SK-N-MC (cell line): Measurements from ENCODE around the gene DGKE.

Source experiments
- DNase-seq: peaks from one replicate; pipeline ENCODE4 v3.0.0-alpha.2; 2011; ENCODE audit warnings: low read depth, low spot score
- H3K27ac ChIP-seq: fragments of 200-600 bp; sonication (generic); 2 replicates; pipeline ENCODE4 v1.5.1; 2016; ENCODE audit warnings: mixed run types
- H3K36me3 ChIP-seq: fragments of 200-600 bp; sonication (generic); 2 replicates; pipeline ENCODE4 v1.6.1; 2017; ENCODE audit warnings: antibody characterized with exemption, low read length, mixed read lengths; ENCODE audit not compliant: insufficient read depth
- H3K4me3 ChIP-seq: fragments of 200-600 bp; sonication (generic); 2 replicates; pipeline ENCODE4 v1.5.1; 2016
- H3K9ac ChIP-seq: fragments of 200-600 bp; sonication (generic); 2 replicates; pipeline ENCODE4 v1.8.0; 2017; ENCODE audit warnings: mixed run types, mixed read lengths; ENCODE audit not compliant: insufficient read length
- H3K9me3 ChIP-seq: fragments of 200-600 bp; sonication (generic); 2 replicates; pipeline ENCODE4 v1.6.1; 2017; ENCODE audit warnings: low read depth, mild to moderate bottlenecking, antibody characterized with exemption, low read length, moderate library complexity, mixed read lengths
- EZH2 ChIP-seq: fragments of 200-600 bp; sonication (generic); IDR thresholded peaks from one replicate; pipeline ENCODE4 v1.6.1; 2017; ENCODE audit warnings: antibody characterized with exemption
- FOXP2 ChIP-seq: optimal IDR thresholded peaks from 2 replicates; pipeline ENCODE3; 2011; ENCODE audit warnings: mild to moderate bottlenecking, moderate library complexity; ENCODE audit not compliant: insufficient read depth; ENCODE audit errors: extremely low read length, control extremely low read depth
- POLR2AphosphoS5 ChIP-seq: IDR thresholded peaks from 2 replicates; pipeline ENCODE4 v1.6.1; 2012; ENCODE audit warnings: mild to moderate bottlenecking, low read depth, low read length, borderline replicate concordance

The DGKE gene

GRCh38 chr17:56833809-56834379 is at the start of gene DGKE, which contains the start of gene C17orf67:
DGKE (plus strand) TSS chr17:56834151; CDS start chr17:56834796, 645 bp downstream.
C17orf67 (minus strand) TSS chr17:56833920; CDS start chr17:56815810, 18,110 bp downstream.
- no peak within 1 kb of the TSS for H3K27ac ChIP-seq
- TF ChIP-seq POLR2AphosphoS5: peak; percentile 58; the same call in 1 of the 2 replicates
- TF ChIP-seq EZH2: no peak
- peak; percentile 59 for DNase-seq
- no peaks in the 10 kb centered on the region for H3K9me3 ChIP-seq
- H3K4me3 ChIP-seq: peak within 1 kb of the TSS; percentile 93
- H3K36me3 ChIP-seq: 0 out of 2 replicates have a peak, but pooled peaks cover 5% of the 10 kb centered on the region
- peak within 1 kb of the TSS; percentile 80 for H3K9ac ChIP-seq

- no peak for DNase-seq
- Histone ChIP-seq H3K9me3 (no peaks in the 10 kb centered on the region), H3K4me3 (no peak overlapping the region), H3K27ac (no peak overlapping the region), H3K36me3 (no peaks in the 10 kb centered on the region), H3K9ac (no peak overlapping the region)
- no peak for TF ChIP-seq FOXP2
- TF ChIP-seq POLR2AphosphoS5: no peak
- no peak for TF ChIP-seq EZH2
These were observed 48.5 kb upstream of the DGKE start for GRCh38 chr17:56785405-56785804.

- Histone ChIP-seq H3K9ac (no peak overlapping the region), H3K4me3 (no peak overlapping the region), H3K27ac (no peak overlapping the region), H3K9me3 (no peaks in the 10 kb centered on the region), H3K36me3 (no peaks in the 10 kb centered on the region)
- no peak for TF ChIP-seq FOXP2
- no peak for TF ChIP-seq POLR2AphosphoS5
- no peak for DNase-seq
These were observed 47.8 kb upstream of the DGKE start for GRCh38 chr17:56785997-56786680.

- Histone ChIP-seq H3K36me3 (no peaks in the 10 kb centered on the region), H3K9me3 (no peaks in the 10 kb centered on the region), H3K27ac (no peak overlapping the region), H3K4me3 (no peak overlapping the region), H3K9ac (no peak overlapping the region)
- no peak for DNase-seq
- TF ChIP-seq POLR2AphosphoS5 (no peak), FOXP2 (no peak), EZH2 (no peak)
These were observed 46.9 kb upstream of the DGKE start for GRCh38 chr17:56786989-56787482.

DNA sequence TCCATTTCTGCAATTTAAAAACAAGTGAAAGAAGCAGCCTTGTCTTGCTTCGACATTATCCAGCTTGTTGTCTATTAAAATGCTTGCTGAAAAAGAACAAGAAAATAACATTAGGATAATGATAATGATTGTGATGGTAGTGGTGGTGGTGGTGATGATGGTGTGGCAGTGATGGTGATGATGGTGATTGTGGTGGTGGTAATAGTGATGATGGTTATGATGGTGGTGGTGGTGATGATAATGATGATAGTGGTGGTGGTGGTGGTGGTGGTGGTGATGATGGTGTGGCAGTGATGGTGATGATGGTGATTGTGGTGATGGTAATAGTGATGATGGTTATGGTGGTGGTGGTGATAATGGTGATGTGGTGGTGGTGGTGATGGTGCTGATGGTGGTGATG is 41.7 kb upstream of the DGKE start:
- Histone ChIP-seq H3K4me3 (no peak overlapping the region), H3K27ac (no peak overlapping the region), H3K9me3 (no peaks in the 10 kb centered on the region)

GRCh38 chr17:56793531-56793930 is 40.4 kb upstream of the DGKE start:
- TF ChIP-seq FOXP2 (no peak), POLR2AphosphoS5 (no peak), EZH2 (no peak)
- H3K36me3 ChIP-seq: no peaks in the 10 kb centered on the region
- no peak overlapping the region for H3K9ac ChIP-seq
- DNase-seq: no peak
- H3K4me3 ChIP-seq: no peak overlapping the region
- no peak overlapping the region for H3K27ac ChIP-seq
- no peaks in the 10 kb centered on the region for H3K9me3 ChIP-seq

More for the DNA sequence above, 41.7 kb upstream of the DGKE start:
- no peak overlapping the region for H3K9ac ChIP-seq
- no peak for DNase-seq
- no peaks in the 10 kb centered on the region for H3K36me3 ChIP-seq
- TF ChIP-seq POLR2AphosphoS5 (no peak), FOXP2 (no peak), EZH2 (no peak)

GRCh38 chr17:56793957-56794356 is 40.0 kb upstream of the DGKE start:
- Histone ChIP-seq H3K4me3 (no peak overlapping the region), H3K9ac (no peak overlapping the region), H3K9me3 (no peaks in the 10 kb centered on the region), H3K36me3 (no peaks in the 10 kb centered on the region), H3K27ac (no peak overlapping the region)
- no peak for DNase-seq
- TF ChIP-seq EZH2 (no peak), FOXP2 (no peak), POLR2AphosphoS5 (no peak)

DNA sequence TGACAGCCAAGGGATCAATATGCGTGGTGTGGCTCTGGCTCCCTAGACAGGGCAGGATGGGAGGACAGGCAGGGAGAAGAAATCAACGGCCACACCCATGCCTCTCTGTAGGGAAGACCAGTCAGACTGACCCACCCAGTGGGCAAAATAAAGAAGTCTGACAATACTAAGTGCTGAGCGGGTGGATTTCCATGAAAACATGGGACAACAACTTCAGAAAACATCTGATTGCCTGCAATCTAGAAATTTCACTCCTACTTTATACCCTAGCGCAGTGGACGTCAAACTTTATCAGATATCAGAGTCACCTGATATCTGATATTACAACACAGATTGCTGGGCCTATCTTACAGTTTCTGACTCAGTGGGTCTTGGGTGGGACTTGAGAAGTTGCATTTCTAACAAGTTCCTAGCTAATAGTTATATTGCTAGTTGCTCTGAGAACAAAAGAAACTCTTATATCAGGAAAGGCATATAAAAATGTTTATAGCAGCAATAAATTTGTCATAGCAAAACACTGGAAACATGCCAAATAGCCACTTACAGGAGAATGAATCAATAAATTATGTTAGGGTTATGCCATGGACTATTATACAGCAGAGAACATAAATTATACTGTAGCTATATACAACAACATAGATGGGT is 38.6 kb upstream of the DGKE start:
- Histone ChIP-seq H3K27ac (no peak overlapping the region), H3K9ac (no peak overlapping the region), H3K36me3 (no peaks in the 10 kb centered on the region), H3K9me3 (no peaks in the 10 kb centered on the region), H3K4me3 (no peak overlapping the region)
- DNase-seq: no peak
- TF ChIP-seq EZH2 (no peak), FOXP2 (no peak), POLR2AphosphoS5 (no peak)
